AG09309 (cell line): ENCODE results near the gene NFATC1.

Experiments
- DNase-seq: peaks from one replicate; pipeline ENCODE4 v3.0.0-alpha.2; 2010; ENCODE audit warnings: low read depth
- H3K4me3 ChIP-seq: 2 replicates; pipeline ENCODE4 v1.5.1; 2011; ENCODE audit warnings: mild to moderate bottlenecking, low read depth, low read length, moderate library complexity; ENCODE audit not compliant: control insufficient read depth
- CTCF ChIP-seq: IDR thresholded peaks from 2 replicates; pipeline ENCODE4 v1.5.1; 2011; ENCODE audit warnings: mild to moderate bottlenecking, low read depth, low read length, inconsistent platforms; ENCODE audit not compliant: insufficient read depth, control insufficient read depth; ENCODE audit errors: missing control alignments

Gene NFATC1

GRCh38 chr18:79472946-79473345 lies 77.2 kb downstream of the NFATC1 start:
- DNase-seq, result no peak
- TF ChIP-seq CTCF, result no peak
- no peak overlapping the region for H3K4me3 ChIP-seq

- no peak for DNase-seq
- H3K4me3 ChIP-seq, result no peak overlapping the region
- TF ChIP-seq CTCF, result no peak
Measured at GRCh38 chr18:79476031-79476917, 80.5 kb downstream of the NFATC1 start.

GRCh38 chr18:79476918-79477571 lies 81.3 kb downstream of the NFATC1 start:
- no peak for TF ChIP-seq CTCF

GRCh38 chr18:79477711-79478483 lies 82.2 kb downstream of the NFATC1 start:
- no peak for TF ChIP-seq CTCF

More at GRCh38 chr18:79476918-79477571, 81.3 kb downstream of the NFATC1 start:
- DNase-seq, result no peak
- H3K4me3 ChIP-seq, result no peak overlapping the region

DNA sequence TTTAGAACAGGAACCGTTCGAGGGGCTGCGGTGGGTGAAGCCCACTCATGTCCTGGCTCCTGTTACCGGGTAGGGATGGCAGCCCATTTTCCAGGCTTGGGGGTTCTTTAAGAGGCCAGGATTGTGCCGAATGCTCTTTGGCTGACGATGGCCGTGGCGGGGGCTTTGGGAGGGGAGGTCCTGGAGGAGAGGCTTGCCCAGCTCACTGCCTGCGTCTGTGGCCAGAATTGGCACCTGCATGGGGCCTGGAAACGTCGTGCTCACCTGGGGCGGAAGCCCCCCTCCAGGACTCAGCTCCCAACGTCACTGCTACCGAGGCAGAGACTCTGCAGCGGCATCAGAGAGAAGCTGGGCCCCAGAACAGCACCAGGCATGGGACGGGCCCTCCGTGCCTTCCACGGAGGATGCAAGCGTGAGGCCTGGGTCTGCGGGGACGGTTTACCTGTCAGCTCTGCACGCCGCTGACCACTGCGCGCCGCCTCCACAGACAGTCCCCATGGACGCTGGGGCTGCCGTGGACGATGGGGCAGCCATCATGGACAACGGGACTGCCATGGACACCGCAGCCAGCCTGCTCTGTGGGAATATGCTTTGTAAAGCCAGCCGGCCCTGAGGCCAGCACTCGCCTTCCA lies 82.9 kb downstream of the NFATC1 start:
- no peak overlapping the region for H3K4me3 ChIP-seq
- no peak for TF ChIP-seq CTCF

More at GRCh38 chr18:79477711-79478483, 82.2 kb downstream of the NFATC1 start:
- H3K4me3 ChIP-seq, result no peak overlapping the region
- DNase-seq, result no peak

DNA sequence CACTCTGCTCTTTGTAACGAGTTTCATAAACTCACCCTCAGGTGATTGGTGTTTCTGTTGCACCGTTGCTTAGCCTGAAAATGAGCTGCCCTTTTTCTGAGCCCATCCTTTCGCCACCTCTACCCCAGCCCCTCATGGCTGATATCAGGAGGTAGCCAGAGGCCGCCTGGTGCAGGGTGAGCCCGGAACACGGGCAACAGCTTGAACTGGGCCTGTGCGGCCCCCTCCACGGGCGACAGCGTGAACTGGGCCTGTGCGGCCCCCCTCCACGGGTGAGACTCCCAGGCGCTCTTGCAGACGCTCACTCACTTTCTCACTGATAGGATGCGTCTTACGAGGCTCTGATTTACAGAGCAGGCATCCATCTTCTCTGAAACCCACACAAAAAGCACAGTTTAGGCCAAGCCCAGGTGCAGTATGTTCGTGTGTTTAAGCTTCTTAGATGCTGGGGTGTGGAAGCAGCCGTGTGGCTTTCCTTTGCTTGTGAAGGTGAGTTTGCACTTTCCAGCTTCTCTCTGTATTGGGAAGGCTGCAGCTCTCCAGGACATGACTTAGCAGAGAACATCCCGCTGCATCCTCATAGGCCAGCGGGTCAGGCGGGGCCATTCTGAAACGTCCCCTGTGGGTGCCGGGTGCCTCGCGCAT lies 83.5 kb downstream of the NFATC1 start:
- H3K4me3 ChIP-seq, result no peak overlapping the region
- TF ChIP-seq CTCF, result no peak
- DNase-seq, result no peak

More for the DNA sequence above, 82.9 kb downstream of the NFATC1 start:
- no peak for DNase-seq
